CD14-positive monocyte (primary cell): Measurements from ENCODE around the gene CTDSPL. TPM values are rescaled to one million over a fixed set of nuclear protein-coding genes. Genes with fewer than 3 reads are reported as not detected.

Experiments
- DNase-seq, 3 donors: peaks; one replicate each; pipeline ENCODE4 v3.0.0-alpha.2; 2011 to 2022
- H2AFZ ChIP-seq: 2 replicates; pipeline ENCODE4 v1.6.0; 2012; ENCODE audit warnings: mild to moderate bottlenecking, low read depth, low read length, inconsistent platforms; ENCODE audit not compliant: insufficient read depth, poor library complexity, severe bottlenecking
- H3K27ac ChIP-seq, 2 donors: 1 replicate in 1 of 2; 2 replicates in 1 of 2; pipeline ENCODE4 v1.5.1; 2012 to 2013; ENCODE audit warnings: low read length in 2 of 2, control low read depth in 1 of 2, inconsistent platforms in 1 of 2, low read depth in 1 of 2, mild to moderate bottlenecking in 1 of 2
- H3K27me3 ChIP-seq, 2 donors: one replicate each; pipeline versions ENCODE4 v1.6.0 to v1.6.1; 2011 to 2013; ENCODE audit warnings: low read length in 2 of 2; ENCODE audit not compliant: control insufficient read depth in 2 of 2, insufficient read depth in 2 of 2
- H3K36me3 ChIP-seq, 2 donors: replicated peaks in 1 of 2; 1 replicate in 1 of 2; 2 replicates in 1 of 2; pipeline versions ENCODE4 v1.5.1 to v1.6.1; 2012 to 2013; ENCODE audit warnings: low read length in 2 of 2, control low read depth in 1 of 2, inconsistent platforms in 1 of 2, mild to moderate bottlenecking in 1 of 2; ENCODE audit not compliant: insufficient read depth in 2 of 2, control insufficient read depth in 1 of 2
- H3K4me1 ChIP-seq, 2 donors: 1 replicate in 1 of 2; 2 replicates in 1 of 2; pipeline versions ENCODE4 v1.5.1 to v1.6.1; 2012 to 2013; ENCODE audit warnings: low read length in 2 of 2, control low read depth in 1 of 2, inconsistent platforms in 1 of 2, mild to moderate bottlenecking in 1 of 2, moderate library complexity in 1 of 2; ENCODE audit not compliant: insufficient read depth in 2 of 2, control insufficient read depth in 1 of 2
- H3K4me2 ChIP-seq: replicated peaks from 2 replicates; pipeline ENCODE3; 2012; ENCODE audit warnings: low read length, moderate library complexity, mild to moderate bottlenecking; ENCODE audit not compliant: poor library complexity, severe bottlenecking; ENCODE audit errors: extremely low read depth
- H3K4me3 ChIP-seq, 3 experiments: fragments of 200-600 bp in 1 of 3; sonication (generic) in 1 of 3; replicated peaks in 1 of 3; 1 replicate in 2 of 3; 2 replicates in 1 of 3; pipeline ENCODE4 v1.5.1; 2011 to 2013; ENCODE audit warnings: low read length in 3 of 3, mild to moderate bottlenecking in 3 of 3, control low read depth in 2 of 3, low read depth in 2 of 3, inconsistent platforms in 1 of 3, moderate library complexity in 1 of 3
- H3K79me2 ChIP-seq: 2 replicates; pipeline ENCODE4 v1.6.0; 2012; ENCODE audit warnings: mild to moderate bottlenecking, control low read depth, inconsistent platforms, low read length, moderate library complexity; ENCODE audit not compliant: insufficient read depth
- H3K9ac ChIP-seq: 2 replicates; pipeline ENCODE4 v1.6.0; 2017; ENCODE audit warnings: low read length, mild to moderate bottlenecking; ENCODE audit not compliant: insufficient read depth, poor library complexity, severe bottlenecking
- H3K9me3 ChIP-seq, 2 donors: replicated peaks in 1 of 2; 1 replicate in 1 of 2; 2 replicates in 1 of 2; pipeline versions ENCODE4 v1.5.1 to v1.6.1; 2012 to 2013; ENCODE audit warnings: low read length in 2 of 2, control low read depth in 1 of 2; ENCODE audit not compliant: control insufficient read depth in 1 of 2, insufficient read depth in 1 of 2
- H4K20me1 ChIP-seq: 2 replicates; pipeline ENCODE4 v1.6.0; 2012; ENCODE audit warnings: mild to moderate bottlenecking, low read length, control low read depth, moderate library complexity; ENCODE audit not compliant: insufficient read depth
- H3K27ac Mint-ChIP-seq, 7 donors: one replicate each; pipeline ENCODE4 v1.8.0; 2020; ENCODE audit warnings: mild to moderate bottlenecking in 7 of 7, mixed read lengths in 7 of 7, moderate library complexity in 6 of 7, inconsistent platforms in 2 of 7
- H3K27me3 Mint-ChIP-seq, 3 donors: one replicate each; pipeline ENCODE4 v1.8.0; 2021 to 2022; ENCODE audit warnings: low read depth in 3 of 3, mild to moderate bottlenecking in 3 of 3, mixed read lengths in 3 of 3, moderate library complexity in 3 of 3, inconsistent platforms in 1 of 3
- H3K36me3 Mint-ChIP-seq, 2 donors: one replicate each; pipeline ENCODE4 v1.8.0; 2020; ENCODE audit warnings: mixed read lengths in 2 of 2, inconsistent platforms in 1 of 2, mild to moderate bottlenecking in 1 of 2
- H3K4me1 Mint-ChIP-seq: one replicate; pipeline ENCODE4 v1.8.0; 2020; ENCODE audit warnings: mild to moderate bottlenecking, mixed read lengths
- H3K4me3 Mint-ChIP-seq, 2 donors: one replicate each; pipeline ENCODE4 v1.8.0; 2020; ENCODE audit warnings: mild to moderate bottlenecking in 2 of 2, mixed read lengths in 2 of 2, moderate library complexity in 1 of 2
- H3K9me3 Mint-ChIP-seq, 7 donors: one replicate each; pipeline ENCODE4 v1.8.0; 2020 to 2022; ENCODE audit warnings: mixed read lengths in 7 of 7, mild to moderate bottlenecking in 6 of 7, moderate library complexity in 6 of 7, inconsistent platforms in 2 of 7
- WGBS: methylation state at CpG from one replicate; pipeline ENCODE4 v1.1.5; 2013; ENCODE audit warnings: missing lambda C conversion rate; ENCODE audit not compliant: insufficient coverage; 5-methylcytosine and 5-hydroxymethylcytosine counted together
- intact Hi-C, 2 donors: fragments of 100-400 bp; cut with micrococcal nuclease; formaldehyde crosslinking; loops; one replicate each; pipeline versions ENCODE4 v1.15.0 to v1.15.1; 2023
- polyA plus RNA-seq, 3 donors: library from polyadenylated mRNA; depleted of rRNA in 1 of 3; unstranded in 2 of 3; stranded (reverse) in 1 of 3; fragments of 300-500 nt in 2 of 3; fragments of >200 nt in 1 of 3; fragmentation: Illumina TruSeq in 2 of 3; gene quantifications; 1 replicate in 2 of 3; 2 replicates in 1 of 3; pipeline ENCODE4 v1.2.3, GENCODE V29; 2012 to 2021
- TF ChIP-seq, protein P1 (sequence below): fragments of 200-600 bp; IDR thresholded peaks from one replicate; pipeline ENCODE4 v1.8.0; 2022; ENCODE audit warnings: antibody characterized with exemption, mild to moderate bottlenecking

Gene CTDSPL
- polyA plus RNA-seq, 3 donors: 0.15 to 0.69 (median 0.33) TPM

DNA sequence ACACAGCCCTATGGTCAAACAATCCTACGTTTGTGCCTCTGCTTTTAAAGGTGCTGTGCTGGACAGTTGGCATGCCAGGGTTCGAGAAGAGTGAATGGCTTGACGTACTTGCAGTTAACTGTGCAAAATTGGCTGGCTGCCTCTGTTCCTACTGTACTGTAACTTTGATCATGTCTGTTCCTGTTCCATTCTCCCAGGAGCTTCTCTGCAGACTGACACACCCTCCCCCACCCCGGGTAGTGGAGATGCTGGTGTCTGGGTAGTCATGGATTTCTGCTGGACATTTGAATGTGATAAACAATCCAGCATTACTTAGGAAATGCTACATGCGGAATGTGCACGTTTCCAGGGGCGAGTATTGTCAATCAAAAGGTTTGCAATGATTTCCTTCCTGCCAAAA lies 122.4 kb downstream of the CTDSPL start:
- no peak for DNase-seq
- H3K9me3 Mint-ChIP-seq: no peaks in the 10 kb centered on the region
- WGBS: 4% methylated on average over 3 of the region's 7 CpGs
- peaks cover 79% of the 10 kb centered on the region for H3K4me1 Mint-ChIP-seq
- Histone ChIP-seq H3K36me3 (no peaks in the 10 kb centered on the region), H3K9ac (no peak overlapping the region), H3K79me2 (no peaks in the 10 kb centered on the region), H3K4me2 (peak overlapping the region; percentile 6), H3K27ac (peak overlapping the region; percentile 4 to 45), H2AFZ (no peak overlapping the region), H3K4me1 (peaks cover 76 to 84% of the 10 kb centered on the region in 2 donors), H3K4me3 (no peak overlapping the region), H3K9me3 (no peaks in the 10 kb centered on the region), H3K27me3 (no peaks in the 10 kb centered on the region), H4K20me1 (no peaks in the 10 kb centered on the region)
- peak overlapping the region in 5 of 7 donors; percentile 35 to 81 (median 77) for H3K27ac Mint-ChIP-seq
- TF ChIP-seq, protein P1, sequence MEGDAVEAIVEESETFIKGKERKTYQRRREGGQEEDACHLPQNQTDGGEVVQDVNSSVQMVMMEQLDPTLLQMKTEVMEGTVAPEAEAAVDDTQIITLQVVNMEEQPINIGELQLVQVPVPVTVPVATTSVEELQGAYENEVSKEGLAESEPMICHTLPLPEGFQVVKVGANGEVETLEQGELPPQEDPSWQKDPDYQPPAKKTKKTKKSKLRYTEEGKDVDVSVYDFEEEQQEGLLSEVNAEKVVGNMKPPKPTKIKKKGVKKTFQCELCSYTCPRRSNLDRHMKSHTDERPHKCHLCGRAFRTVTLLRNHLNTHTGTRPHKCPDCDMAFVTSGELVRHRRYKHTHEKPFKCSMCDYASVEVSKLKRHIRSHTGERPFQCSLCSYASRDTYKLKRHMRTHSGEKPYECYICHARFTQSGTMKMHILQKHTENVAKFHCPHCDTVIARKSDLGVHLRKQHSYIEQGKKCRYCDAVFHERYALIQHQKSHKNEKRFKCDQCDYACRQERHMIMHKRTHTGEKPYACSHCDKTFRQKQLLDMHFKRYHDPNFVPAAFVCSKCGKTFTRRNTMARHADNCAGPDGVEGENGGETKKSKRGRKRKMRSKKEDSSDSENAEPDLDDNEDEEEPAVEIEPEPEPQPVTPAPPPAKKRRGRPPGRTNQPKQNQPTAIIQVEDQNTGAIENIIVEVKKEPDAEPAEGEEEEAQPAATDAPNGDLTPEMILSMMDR: no peak
- peak overlapping the region in 1 of 2 donors; percentile 65 for H3K4me3 Mint-ChIP-seq
- peaks cover 0 to 3% (median 2%) of the 10 kb centered on the region in 3 donors for H3K27me3 Mint-ChIP-seq
- intact Hi-C loops: no loop called here
- peaks cover 0 to 1% of the 10 kb centered on the region in 2 donors for H3K36me3 Mint-ChIP-seq

DNA sequence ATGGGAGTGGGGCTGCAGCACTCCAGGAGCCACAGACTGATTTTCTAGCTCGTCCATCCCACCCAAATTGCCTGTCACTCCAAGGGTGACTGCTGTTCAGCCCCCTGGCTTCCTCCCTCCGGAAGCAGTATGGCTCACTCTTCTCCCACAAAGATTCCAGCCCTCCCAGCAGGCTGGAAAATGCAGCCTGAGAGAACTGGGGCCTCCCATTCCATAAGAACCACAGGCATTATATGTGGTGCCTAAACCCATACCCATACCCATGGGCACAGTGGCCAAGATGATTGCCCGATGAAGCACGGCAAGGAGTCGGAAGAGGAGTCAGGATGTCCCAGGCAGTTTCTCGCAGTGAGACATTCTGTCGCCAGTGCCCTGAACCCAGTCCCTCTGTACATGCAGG lies 122.9 kb downstream of the CTDSPL start:
- no peaks in the 10 kb centered on the region for H3K36me3 ChIP-seq
- Mint-ChIP-seq H3K27ac (peak overlapping the region in 5 of 7 donors; percentile 18 to 81 (median 70)), H3K36me3 (peaks cover 0 to 1% of the 10 kb centered on the region in 2 donors), H3K4me1 (peaks cover 80% of the 10 kb centered on the region), H3K4me3 (no peak overlapping the region), H3K27me3 (peaks cover 1 to 5% (median 2%) of the 10 kb centered on the region in 3 donors), H3K9me3 (no peaks in the 10 kb centered on the region)
- intact Hi-C loops: no loop called here
- no peak overlapping the region for H2AFZ ChIP-seq
- H3K4me3 ChIP-seq: no peak overlapping the region
- 97% methylated on average over 6 of the region's 7 CpGs for WGBS
- H3K9me3 ChIP-seq: no peaks in the 10 kb centered on the region
- no peaks in the 10 kb centered on the region for H3K79me2 ChIP-seq
- no peak overlapping the region for H3K9ac ChIP-seq
- H4K20me1 ChIP-seq: no peaks in the 10 kb centered on the region
- TF ChIP-seq, protein P1: no peak
- no peaks in the 10 kb centered on the region for H3K27me3 ChIP-seq
- DNase-seq: no peak
- H3K4me1 ChIP-seq: peaks cover 73 to 84% of the 10 kb centered on the region in 2 donors
- H3K4me2 ChIP-seq: no peak overlapping the region
- peak overlapping the region; percentile 4 to 45 for H3K27ac ChIP-seq
